ENCODE measurements around the gene TYROBP.

Gene TYROBP

DNA sequence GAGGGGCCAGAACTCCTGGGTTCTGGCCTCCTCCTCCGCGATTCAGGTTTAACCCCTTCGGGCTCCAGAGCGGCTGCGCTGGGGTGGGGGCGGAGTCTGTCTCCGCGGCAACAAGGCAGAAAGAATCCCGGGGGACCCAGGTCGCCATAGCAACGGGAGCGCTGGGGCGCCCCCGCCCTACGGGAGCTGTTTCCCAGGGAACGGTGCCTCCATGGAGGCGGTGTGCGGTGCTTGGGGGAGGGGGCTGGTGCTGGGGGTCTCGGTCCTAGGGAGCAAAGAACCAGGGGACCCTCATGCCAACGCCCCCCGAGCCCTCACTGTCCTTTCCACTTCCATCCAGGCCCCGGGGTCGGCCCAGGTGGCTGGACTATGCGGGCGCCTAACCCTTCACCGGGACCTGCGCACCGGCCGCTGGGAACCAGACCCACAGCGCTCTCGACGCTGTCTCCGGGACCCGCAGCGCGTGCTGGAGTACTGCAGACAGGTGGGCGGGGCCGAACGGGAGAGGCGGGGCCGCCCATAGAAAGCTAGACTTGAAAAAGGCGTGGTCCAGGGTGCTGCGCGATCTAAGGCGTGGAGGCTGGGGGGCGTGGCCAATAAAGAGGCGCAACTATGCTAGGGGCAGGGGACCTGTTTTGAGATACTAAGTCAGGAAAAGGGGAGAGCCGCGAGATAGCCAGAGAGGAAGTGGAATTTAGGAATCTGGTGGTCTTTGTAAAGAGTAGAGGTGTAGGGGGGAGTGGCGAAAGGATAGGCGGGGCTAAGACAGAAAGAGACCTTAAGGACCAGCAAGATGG is 38.6 kb downstream of the TYROBP start:
- no peak for DNase-seq (ENCODE audit: insufficient read length, low spot score)
- no peak for FAIRE-seq
- TF ChIP-seq, protein P1, sequence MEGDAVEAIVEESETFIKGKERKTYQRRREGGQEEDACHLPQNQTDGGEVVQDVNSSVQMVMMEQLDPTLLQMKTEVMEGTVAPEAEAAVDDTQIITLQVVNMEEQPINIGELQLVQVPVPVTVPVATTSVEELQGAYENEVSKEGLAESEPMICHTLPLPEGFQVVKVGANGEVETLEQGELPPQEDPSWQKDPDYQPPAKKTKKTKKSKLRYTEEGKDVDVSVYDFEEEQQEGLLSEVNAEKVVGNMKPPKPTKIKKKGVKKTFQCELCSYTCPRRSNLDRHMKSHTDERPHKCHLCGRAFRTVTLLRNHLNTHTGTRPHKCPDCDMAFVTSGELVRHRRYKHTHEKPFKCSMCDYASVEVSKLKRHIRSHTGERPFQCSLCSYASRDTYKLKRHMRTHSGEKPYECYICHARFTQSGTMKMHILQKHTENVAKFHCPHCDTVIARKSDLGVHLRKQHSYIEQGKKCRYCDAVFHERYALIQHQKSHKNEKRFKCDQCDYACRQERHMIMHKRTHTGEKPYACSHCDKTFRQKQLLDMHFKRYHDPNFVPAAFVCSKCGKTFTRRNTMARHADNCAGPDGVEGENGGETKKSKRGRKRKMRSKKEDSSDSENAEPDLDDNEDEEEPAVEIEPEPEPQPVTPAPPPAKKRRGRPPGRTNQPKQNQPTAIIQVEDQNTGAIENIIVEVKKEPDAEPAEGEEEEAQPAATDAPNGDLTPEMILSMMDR (IDR thresholded peaks at IDR 0.05; ENCODE audit: insufficient read depth, missing control alignments): no peak

DNA sequence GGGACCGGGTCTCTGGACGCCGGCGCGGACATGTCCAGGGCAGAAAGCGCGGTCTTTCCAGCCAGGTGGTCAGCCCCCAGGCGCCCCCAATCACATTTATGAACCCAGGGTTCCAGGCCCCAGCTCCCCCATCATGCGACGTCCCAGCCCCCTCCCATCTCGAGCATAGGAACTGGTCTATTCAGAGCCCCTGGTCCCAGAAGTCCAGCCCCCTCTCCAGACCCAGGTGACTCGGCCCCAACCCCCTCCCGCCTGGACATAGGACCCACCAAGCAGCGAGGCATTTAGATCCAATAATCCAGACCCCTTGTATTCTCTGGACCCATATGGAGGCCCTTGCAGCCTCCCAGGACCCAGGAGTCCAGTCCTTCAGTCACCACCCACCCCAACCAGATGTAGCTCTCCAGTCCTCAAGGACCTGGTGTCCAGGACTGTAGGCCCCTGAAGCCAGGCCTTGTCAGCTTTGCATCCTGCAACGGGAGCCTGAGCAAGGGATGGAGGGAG is 39.2 kb downstream of the TYROBP start:
- TF ChIP-seq, protein P1 (IDR thresholded peaks at IDR 0.05; ENCODE audit: insufficient read depth, missing control alignments): no peak
- DNase-seq (ENCODE audit: insufficient read length, low spot score): no peak
- no peak for FAIRE-seq

DNA sequence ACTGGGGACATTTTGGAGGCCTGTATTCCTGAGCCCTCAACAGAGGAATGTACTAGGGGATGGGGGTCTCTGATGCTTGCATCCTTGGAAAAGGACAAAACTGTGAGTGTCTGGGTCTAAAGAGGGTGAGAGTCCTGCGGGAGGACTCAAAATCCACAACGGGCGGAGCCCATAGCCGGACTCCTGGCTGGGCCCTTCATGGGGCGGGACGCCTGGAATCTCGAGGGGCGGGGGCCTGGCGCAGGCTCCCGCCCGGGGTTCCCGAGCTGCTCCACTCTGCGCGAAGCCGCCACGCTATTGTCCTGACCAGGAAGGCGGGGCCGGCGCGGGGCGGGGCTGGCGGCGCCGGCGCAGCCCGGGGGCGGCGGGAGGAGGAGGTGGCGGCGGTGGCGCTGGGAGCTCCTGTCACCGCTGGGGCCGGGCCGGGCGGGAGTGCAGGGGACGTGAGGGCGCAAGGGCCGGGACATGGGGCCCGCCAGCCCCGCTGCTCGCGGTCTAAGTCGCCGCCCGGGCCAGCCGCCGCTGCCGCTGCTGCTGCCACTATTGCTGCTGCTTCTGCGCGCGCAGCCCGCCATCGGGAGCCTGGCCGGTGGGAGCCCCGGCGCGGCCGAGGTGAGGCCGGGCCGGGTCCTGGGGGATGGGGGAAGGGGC is 39.8 kb downstream of the TYROBP start, which contains the start of gene APLP1:
Gene APLP1, plus strand, starts transcription at position 403 of the 651 bp plus-strand sequence. Its CDS starts 63 bp downstream, at position 466.
- DNase-seq (ENCODE audit: insufficient read length, low spot score) (no peak), FAIRE-seq (no peak)
- TF ChIP-seq, protein P1 (IDR thresholded peaks at IDR 0.05; ENCODE audit: insufficient read depth, missing control alignments): no peak

DNA sequence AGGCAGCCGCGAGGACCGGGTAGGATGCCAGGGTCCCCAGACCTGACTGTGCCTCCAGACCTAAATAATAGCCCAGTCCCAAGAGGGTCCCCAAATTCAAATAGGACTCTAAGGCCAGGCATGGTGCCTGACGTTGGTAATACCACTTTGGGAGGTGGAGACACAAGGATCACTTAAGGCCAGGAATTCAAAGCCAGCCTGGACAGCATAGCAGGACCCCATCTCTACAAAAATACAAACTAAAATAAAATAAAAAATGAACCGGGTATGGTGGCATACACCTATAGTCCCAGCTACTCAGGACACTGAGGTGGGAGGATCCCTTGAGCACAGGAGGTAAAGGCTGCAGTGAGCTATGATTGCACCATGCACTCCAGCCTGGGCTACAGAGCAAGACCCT is 45.1 kb downstream of the TYROBP start:
- TF ChIP-seq, protein P1 (IDR thresholded peaks at IDR 0.05; ENCODE audit: insufficient read depth, missing control alignments): no peak
- FAIRE-seq: no peak
- no peak for DNase-seq (ENCODE audit: insufficient read length, low spot score)

DNA sequence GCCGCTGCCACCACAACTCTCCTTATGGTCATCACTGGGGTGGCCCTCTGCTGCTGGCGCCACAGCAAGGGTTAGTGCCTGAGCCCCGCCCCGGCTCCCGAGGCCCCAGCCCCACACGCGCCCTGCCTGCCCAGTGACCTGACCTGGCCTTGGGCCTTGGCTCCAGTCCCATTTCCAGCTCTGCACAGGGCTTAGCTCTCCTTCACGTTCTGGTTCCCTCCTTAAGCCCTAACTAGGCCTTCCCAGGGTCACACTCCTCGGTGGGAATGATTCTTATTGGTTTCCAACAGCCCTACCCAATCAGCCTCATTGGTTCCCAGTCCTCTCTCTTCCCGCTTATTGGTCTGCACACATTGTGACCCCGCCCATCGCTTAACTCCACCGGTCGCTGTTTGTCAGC is 45.6 kb downstream of the TYROBP start:
- TF ChIP-seq, protein P1 (IDR thresholded peaks at IDR 0.05; ENCODE audit: insufficient read depth, missing control alignments): no peak
- FAIRE-seq (no peak), DNase-seq (ENCODE audit: insufficient read length, low spot score) (no peak)

DNA sequence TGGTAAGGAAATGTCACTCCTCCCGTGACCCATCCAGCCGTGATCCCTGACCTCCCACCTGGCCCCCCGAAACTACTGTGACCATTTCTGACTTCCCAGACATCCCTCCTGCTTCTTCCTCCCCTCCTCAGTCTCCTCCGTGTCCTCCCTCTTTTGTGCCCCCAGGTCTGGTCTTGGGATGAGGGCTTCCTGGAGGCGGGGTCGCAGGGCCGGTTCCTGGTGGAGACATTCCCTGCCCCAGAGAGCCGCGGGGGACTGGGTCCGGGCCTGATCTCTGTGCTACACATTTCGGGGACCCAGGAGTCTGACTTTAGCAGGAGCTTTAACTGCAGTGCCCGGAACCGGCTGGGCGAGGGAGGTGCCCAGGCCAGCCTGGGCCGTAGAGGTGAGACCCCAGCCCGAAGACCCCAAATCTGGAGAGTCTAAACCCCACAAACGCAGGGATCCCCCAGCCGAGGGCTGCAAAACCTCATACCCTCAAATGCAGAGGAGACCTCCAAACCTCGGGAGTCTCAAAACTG is 46.4 kb downstream of the TYROBP start:
- no peak for DNase-seq (ENCODE audit: insufficient read length, low spot score)
- FAIRE-seq: no peak
- TF ChIP-seq, protein P1 (IDR thresholded peaks at IDR 0.05; ENCODE audit: insufficient read depth, missing control alignments): no peak

Measured in D721Med (cell line).